ENCODE measurements around the gene HLCS.

The HLCS gene

DNA sequence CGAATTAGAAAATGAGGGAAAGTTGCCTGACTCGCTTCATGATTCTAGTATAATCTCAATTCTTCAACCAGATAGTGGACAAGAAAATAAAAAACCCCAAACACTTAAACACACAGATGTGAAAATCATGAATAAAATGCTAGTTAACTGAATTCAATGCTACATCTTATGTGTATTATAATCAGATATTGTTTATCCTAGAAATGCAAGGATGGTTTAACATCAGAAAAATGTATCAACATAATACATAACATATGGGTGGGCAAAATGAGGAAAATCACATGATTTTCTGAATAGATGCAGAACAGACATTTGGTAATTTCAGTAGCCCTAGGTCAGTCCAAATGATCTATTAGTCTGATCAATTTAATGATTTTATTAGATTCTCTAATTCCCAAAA is 170.4 kb downstream of the HLCS start:
- no peak overlapping the region for H3K4me2 ChIP-seq
- H3K4me1 ChIP-seq (ENCODE audit: low read depth, poor library complexity, severe bottlenecking) = no peaks in the 10 kb centered on the region
- TF ChIP-seq, protein P1, sequence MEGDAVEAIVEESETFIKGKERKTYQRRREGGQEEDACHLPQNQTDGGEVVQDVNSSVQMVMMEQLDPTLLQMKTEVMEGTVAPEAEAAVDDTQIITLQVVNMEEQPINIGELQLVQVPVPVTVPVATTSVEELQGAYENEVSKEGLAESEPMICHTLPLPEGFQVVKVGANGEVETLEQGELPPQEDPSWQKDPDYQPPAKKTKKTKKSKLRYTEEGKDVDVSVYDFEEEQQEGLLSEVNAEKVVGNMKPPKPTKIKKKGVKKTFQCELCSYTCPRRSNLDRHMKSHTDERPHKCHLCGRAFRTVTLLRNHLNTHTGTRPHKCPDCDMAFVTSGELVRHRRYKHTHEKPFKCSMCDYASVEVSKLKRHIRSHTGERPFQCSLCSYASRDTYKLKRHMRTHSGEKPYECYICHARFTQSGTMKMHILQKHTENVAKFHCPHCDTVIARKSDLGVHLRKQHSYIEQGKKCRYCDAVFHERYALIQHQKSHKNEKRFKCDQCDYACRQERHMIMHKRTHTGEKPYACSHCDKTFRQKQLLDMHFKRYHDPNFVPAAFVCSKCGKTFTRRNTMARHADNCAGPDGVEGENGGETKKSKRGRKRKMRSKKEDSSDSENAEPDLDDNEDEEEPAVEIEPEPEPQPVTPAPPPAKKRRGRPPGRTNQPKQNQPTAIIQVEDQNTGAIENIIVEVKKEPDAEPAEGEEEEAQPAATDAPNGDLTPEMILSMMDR (conservative IDR thresholded peaks at IDR 0.05; ENCODE audit: low read depth, low read length) = no peak
- no peaks in the 10 kb centered on the region for H4K20me1 ChIP-seq (ENCODE audit: insufficient read depth)
- H3K27ac ChIP-seq = no peak overlapping the region
- no peaks in the 10 kb centered on the region for H3K79me2 ChIP-seq (ENCODE audit: insufficient read depth, low read depth)
- H3K27me3 ChIP-seq (ENCODE audit: insufficient read depth, low read depth) = no peaks in the 10 kb centered on the region
- H2AFZ ChIP-seq (ENCODE audit: low read depth) = no peak overlapping the region
- no peak overlapping the region for H3K9ac ChIP-seq
- H3K36me3 ChIP-seq (ENCODE audit: insufficient read depth) = no peaks in the 10 kb centered on the region
- no peak overlapping the region for H3K4me3 ChIP-seq (IDR thresholded peaks at IDR 0.05; ENCODE audit: insufficient read depth, low read depth, low read length)

- H3K27me3 ChIP-seq (ENCODE audit: insufficient read depth, low read depth) = no peaks in the 10 kb centered on the region
- H3K4me3 ChIP-seq (IDR thresholded peaks at IDR 0.05; ENCODE audit: insufficient read depth, low read depth, low read length) = no peak overlapping the region
- H3K4me1 ChIP-seq (ENCODE audit: low read depth, poor library complexity, severe bottlenecking) = no peaks in the 10 kb centered on the region
- no peaks in the 10 kb centered on the region for H4K20me1 ChIP-seq (ENCODE audit: insufficient read depth)
- H3K27ac ChIP-seq = no peak overlapping the region
- H3K9ac ChIP-seq = no peak overlapping the region
- no peak overlapping the region for H3K4me2 ChIP-seq
- no peaks in the 10 kb centered on the region for H3K79me2 ChIP-seq (ENCODE audit: insufficient read depth, low read depth)
- TF ChIP-seq, protein P1 (conservative IDR thresholded peaks at IDR 0.05; ENCODE audit: low read depth, low read length) = no peak
- no peaks in the 10 kb centered on the region for H3K36me3 ChIP-seq (ENCODE audit: insufficient read depth)
- no peak overlapping the region for H2AFZ ChIP-seq (ENCODE audit: low read depth)
Measured at GRCh38 chr21:36792505-36792967, 173.9 kb downstream of the HLCS start.

- no peaks in the 10 kb centered on the region for H4K20me1 ChIP-seq (ENCODE audit: insufficient read depth)
- no peak overlapping the region for H3K4me3 ChIP-seq (IDR thresholded peaks at IDR 0.05; ENCODE audit: insufficient read depth, low read depth, low read length)
- H2AFZ ChIP-seq (ENCODE audit: low read depth) = no peak overlapping the region
- no peaks in the 10 kb centered on the region for H3K4me1 ChIP-seq (ENCODE audit: low read depth, poor library complexity, severe bottlenecking)
- H3K4me2 ChIP-seq = no peak overlapping the region
- no peak overlapping the region for H3K27ac ChIP-seq
- no peak overlapping the region for H3K9ac ChIP-seq
- H3K79me2 ChIP-seq (ENCODE audit: insufficient read depth, low read depth) = no peaks in the 10 kb centered on the region
- H3K27me3 ChIP-seq (ENCODE audit: insufficient read depth, low read depth) = no peaks in the 10 kb centered on the region
- H3K36me3 ChIP-seq (ENCODE audit: insufficient read depth) = no peaks in the 10 kb centered on the region
- TF ChIP-seq, protein P1 (conservative IDR thresholded peaks at IDR 0.05; ENCODE audit: low read depth, low read length) = no peak
Measured at GRCh38 chr21:36791695-36792470, 174.6 kb downstream of the HLCS start.

DNA sequence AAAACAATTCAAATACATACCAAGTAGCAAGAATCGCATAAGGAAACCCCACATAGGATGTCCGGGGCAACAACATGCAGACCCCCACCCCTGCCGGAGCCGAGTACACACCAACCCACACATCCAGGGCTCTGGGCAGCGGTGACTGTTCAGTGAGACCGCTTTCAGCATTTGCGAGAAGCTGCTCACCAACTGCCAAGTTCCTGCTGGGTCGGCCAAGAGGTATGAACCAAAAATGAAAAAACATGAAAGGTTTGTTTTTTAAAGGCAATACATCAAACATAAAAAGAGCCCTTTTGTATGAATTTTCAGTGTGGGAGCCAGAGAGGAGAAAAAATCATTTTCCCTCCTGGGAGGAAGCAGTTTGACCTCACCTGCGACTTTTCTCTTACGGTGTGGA is 175.3 kb downstream of the HLCS start:
- H3K9ac ChIP-seq = no peak overlapping the region
- no peaks in the 10 kb centered on the region for H3K27me3 ChIP-seq (ENCODE audit: insufficient read depth, low read depth)
- H3K4me3 ChIP-seq (IDR thresholded peaks at IDR 0.05; ENCODE audit: insufficient read depth, low read depth, low read length) = no peak overlapping the region
- no peak overlapping the region for H3K4me2 ChIP-seq
- H3K79me2 ChIP-seq (ENCODE audit: insufficient read depth, low read depth) = no peaks in the 10 kb centered on the region
- no peaks in the 10 kb centered on the region for H3K4me1 ChIP-seq (ENCODE audit: low read depth, poor library complexity, severe bottlenecking)
- no peaks in the 10 kb centered on the region for H4K20me1 ChIP-seq (ENCODE audit: insufficient read depth)
- TF ChIP-seq, protein P1 (conservative IDR thresholded peaks at IDR 0.05; ENCODE audit: low read depth, low read length) = no peak
- H2AFZ ChIP-seq (ENCODE audit: low read depth) = no peak overlapping the region
- no peaks in the 10 kb centered on the region for H3K36me3 ChIP-seq (ENCODE audit: insufficient read depth)
- H3K27ac ChIP-seq = no peak overlapping the region
